ENCODE results near the gene GOT2. TPM values are rescaled to one million over a fixed set of nuclear protein-coding genes. Genes with fewer than 3 reads are reported as not detected.
"Not testable (repeated sequence)": the region's sequence is repeated elsewhere in the genome, so short reads cannot be mapped to it uniquely, and the experiment has no call there.

Gene GOT2
- total RNA-seq (10 to 100 TPM; 31.9 to 32.7 TPM), polyA plus RNA-seq (10 to 100 TPM; 20.4 to 25.3 TPM)
- long read RNA-seq, donor 1, transcript GOT2-201 (10 exons, 2,462 nt) = major isoform, 167 of 190 reads
- long read RNA-seq, donor 1, partial matches to known transcripts = 15 of 190 reads
- long read RNA-seq, donor 1, other reads (novel, unspliced or antisense) = 8 of 190 reads
- long read RNA-seq, donor 2, transcript GOT2-201 (10 exons, 2,462 nt) = major isoform, 20 of 25 reads
- long read RNA-seq, donor 2, partial matches to known transcripts = 5 of 25 reads
- long read RNA-seq, donor 2, other reads (novel, unspliced or antisense) = 0 of 25 reads

DNA sequence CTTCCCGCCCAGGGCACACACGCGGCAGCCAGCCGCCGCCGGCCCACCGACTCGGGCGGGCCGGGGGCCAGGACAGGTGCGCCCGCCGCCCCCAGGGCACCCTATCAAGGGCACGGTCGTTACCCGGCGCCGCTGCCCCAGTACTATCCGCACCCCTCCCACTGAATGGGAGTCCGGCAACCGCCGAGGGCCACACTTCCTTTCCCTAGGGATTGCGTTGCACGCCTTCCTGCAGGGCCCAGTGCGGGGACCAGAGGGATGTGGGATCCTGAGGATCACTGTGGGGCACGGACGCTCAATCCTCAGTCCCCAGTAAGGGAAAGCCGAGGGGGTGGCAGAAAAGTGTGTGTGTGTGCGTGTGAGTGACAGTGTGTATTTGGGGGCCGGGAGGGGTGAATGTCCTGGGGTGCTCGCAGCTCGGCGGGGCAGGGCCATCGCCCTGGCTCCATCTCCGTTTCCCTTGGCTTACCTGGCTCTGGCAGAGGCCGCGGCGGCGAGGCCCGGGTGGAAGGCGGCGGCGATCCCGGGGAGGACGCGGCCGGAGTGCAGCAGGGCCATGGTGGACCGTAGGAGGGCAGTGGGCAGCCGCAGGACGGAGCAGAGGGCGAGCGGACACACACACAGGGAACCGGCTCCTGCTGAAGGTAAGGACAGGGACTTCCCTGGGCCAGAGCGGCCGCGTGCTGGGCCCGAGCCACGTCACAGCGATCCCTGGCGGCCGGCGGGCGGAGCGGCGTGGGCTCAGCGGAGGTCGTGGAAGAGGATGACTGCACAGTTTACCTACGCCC is at the start of gene GOT2:
Gene GOT2, minus strand, starts transcription at position 646 of the 788 bp plus-strand sequence. Its CDS starts 88 bp downstream, at position 558.
- Histone ChIP-seq H3K27me3 (ENCODE audit: control insufficient read depth in 1 of 2, insufficient read depth in 2 of 2, low read length in 1 of 2) (no peaks in the 10 kb centered on the region), H3K9me3 (ENCODE audit: control insufficient read depth, low read length) (no peaks in the 10 kb centered on the region), H3K4me3 (ENCODE audit: low read length in 2 of 2) (peak within 1 kb of the TSS; percentile 20 to 32), H3K36me3 (ENCODE audit: control insufficient read depth in 1 of 2, insufficient read depth in 2 of 2, low read length in 1 of 2) (no peaks in the 10 kb centered on the region), H3K4me1 (ENCODE audit: control insufficient read depth in 1 of 2, insufficient read depth in 2 of 2, low read length in 2 of 2) (no peaks in the 10 kb centered on the region), H3K27ac (ENCODE audit: low read depth in 1 of 2, low read length in 2 of 2) (peak within 1 kb of the TSS in 1 of 2 donors; percentile 1)
- 0% methylated on average over 66 to 68 of the region's 68 CpGs for WGBS, 2 donors
- intact Hi-C loops (cut with DNase I) = loop anchor here (5.0 to 10.0 kb wide), 4 partner anchors 52 to 342 kb away; partner anchors contain the start of genes SETD6 (in 2 of the 2), SLC38A7 (in 2 of the 2), CNOT1 (in 1 of the 2) and GINS3 (in 1 of the 2)
- DNase-seq = peak; percentile 87 to 92
- peak; percentile 94 for ATAC-seq (ENCODE audit: low FRiP score)

DNA sequence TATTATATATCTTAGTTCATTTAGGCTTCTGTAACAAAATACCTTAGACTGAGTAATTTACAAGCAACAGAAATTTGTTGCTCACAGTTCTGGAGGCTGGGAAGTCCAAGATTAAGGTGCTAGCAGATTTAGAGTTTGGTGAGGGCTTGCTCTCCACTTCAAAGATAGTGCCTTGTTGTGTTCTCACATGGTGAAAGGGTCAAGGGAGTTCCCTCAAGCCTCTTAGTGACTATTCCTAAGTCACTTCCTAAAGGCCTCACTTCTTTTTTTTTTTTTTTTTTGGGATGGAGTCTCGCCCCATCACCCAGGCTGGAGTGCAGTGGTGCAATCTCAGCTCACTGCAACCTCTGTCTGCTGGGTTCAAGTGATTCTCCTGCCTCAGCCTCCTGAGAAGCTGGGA is 45.2 kb upstream of the GOT2 start:
- ATAC-seq (ENCODE audit: low FRiP score) = not testable (repeated sequence)

DNA sequence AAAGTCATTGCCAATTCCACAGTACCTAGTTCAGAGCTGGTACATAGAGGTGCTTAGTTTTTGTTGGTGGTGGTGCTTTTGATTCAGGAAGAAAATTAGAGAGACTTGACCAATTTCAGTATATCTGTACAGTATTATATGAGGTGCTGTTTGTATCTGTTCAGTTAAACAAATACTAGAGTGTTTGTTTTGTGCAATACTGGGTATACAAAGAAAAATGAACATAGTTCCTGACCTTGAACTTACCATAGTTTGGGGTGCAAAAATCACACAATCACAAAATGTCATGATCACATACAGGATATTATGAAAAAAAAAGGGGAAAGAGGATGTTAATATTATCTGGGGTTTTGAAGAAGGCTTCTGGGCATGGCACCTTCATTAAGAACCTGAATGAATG is 39.8 kb upstream of the GOT2 start:
- no peak overlapping the region for H3K4me3 ChIP-seq (ENCODE audit: low read length in 2 of 2)
- no peaks in the 10 kb centered on the region for H3K4me1 ChIP-seq (ENCODE audit: control insufficient read depth in 1 of 2, insufficient read depth in 2 of 2, low read length in 2 of 2)
- no peak overlapping the region for H3K27ac ChIP-seq (ENCODE audit: low read depth in 1 of 2, low read length in 2 of 2)
- ATAC-seq (ENCODE audit: low FRiP score) (no peak), DNase-seq (no peak)
- H3K9me3 ChIP-seq (ENCODE audit: control insufficient read depth, low read length) = no peaks in the 10 kb centered on the region
- no peaks in the 10 kb centered on the region for H3K36me3 ChIP-seq (ENCODE audit: control insufficient read depth in 1 of 2, insufficient read depth in 2 of 2, low read length in 1 of 2)
- no peaks in the 10 kb centered on the region for H3K27me3 ChIP-seq (ENCODE audit: control insufficient read depth in 1 of 2, insufficient read depth in 2 of 2, low read length in 1 of 2)
- intact Hi-C loops (cut with DNase I) = no loop called here

More for the DNA sequence above, 45.2 kb upstream of the GOT2 start:
- H3K27me3 ChIP-seq (ENCODE audit: control insufficient read depth in 1 of 2, insufficient read depth in 2 of 2, low read length in 1 of 2); H3K9me3 ChIP-seq (ENCODE audit: control insufficient read depth, low read length); H3K4me3 ChIP-seq (ENCODE audit: low read length in 2 of 2); intact Hi-C loops (cut with DNase I); H3K36me3 ChIP-seq (ENCODE audit: control insufficient read depth in 1 of 2, insufficient read depth in 2 of 2, low read length in 1 of 2); DNase-seq; H3K4me1 ChIP-seq (ENCODE audit: control insufficient read depth in 1 of 2, insufficient read depth in 2 of 2, low read length in 2 of 2); H3K27ac ChIP-seq (ENCODE audit: low read depth in 1 of 2, low read length in 2 of 2): not testable (repeated sequence)
- WGBS, 2 donors = 98 to 100% methylated on average over 1 of the region's 1 CpG

DNA sequence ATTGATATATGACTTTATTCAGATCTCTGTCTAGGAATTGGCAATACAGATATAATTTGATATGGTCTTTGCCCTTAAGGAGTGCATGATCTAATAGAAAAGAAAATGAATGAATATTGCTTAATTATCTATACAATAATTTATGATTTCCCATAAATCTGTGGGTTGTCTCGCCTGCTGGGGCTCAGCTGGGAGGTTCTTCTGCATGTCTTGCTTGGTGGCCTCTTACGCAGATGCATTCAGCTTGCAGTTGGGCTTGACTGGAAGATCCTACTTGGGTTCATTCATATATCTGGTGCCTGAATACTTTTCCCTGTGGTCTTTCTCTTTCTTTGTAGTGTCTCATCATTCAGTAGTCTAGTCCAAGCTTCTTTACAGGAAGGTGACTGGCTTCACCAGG is 34.0 kb upstream of the GOT2 start:
- intact Hi-C loops (cut with DNase I) = no loop called here
- Histone ChIP-seq H3K4me1 (ENCODE audit: control insufficient read depth in 1 of 2, insufficient read depth in 2 of 2, low read length in 2 of 2) (no peaks in the 10 kb centered on the region), H3K27ac (ENCODE audit: low read depth in 1 of 2, low read length in 2 of 2) (no peak overlapping the region), H3K36me3 (ENCODE audit: control insufficient read depth in 1 of 2, insufficient read depth in 2 of 2, low read length in 1 of 2) (no peaks in the 10 kb centered on the region), H3K9me3 (ENCODE audit: control insufficient read depth, low read length) (no peaks in the 10 kb centered on the region), H3K27me3 (ENCODE audit: control insufficient read depth in 1 of 2, insufficient read depth in 2 of 2, low read length in 1 of 2) (no peaks in the 10 kb centered on the region), H3K4me3 (ENCODE audit: low read length in 2 of 2) (no peak overlapping the region)
- ATAC-seq (ENCODE audit: low FRiP score) (no peak), DNase-seq (no peak)
- 47 to 72% methylated on average over 2 of the region's 2 CpGs for WGBS, 2 donors

- no peak for ATAC-seq (ENCODE audit: low FRiP score)
- Histone ChIP-seq H3K4me1 (ENCODE audit: control insufficient read depth in 1 of 2, insufficient read depth in 2 of 2, low read length in 2 of 2) (no peaks in the 10 kb centered on the region), H3K27me3 (ENCODE audit: control insufficient read depth in 1 of 2, insufficient read depth in 2 of 2, low read length in 1 of 2) (no peaks in the 10 kb centered on the region), H3K9me3 (ENCODE audit: control insufficient read depth, low read length) (no peaks in the 10 kb centered on the region), H3K36me3 (ENCODE audit: control insufficient read depth in 1 of 2, insufficient read depth in 2 of 2, low read length in 1 of 2) (no peaks in the 10 kb centered on the region), H3K27ac (ENCODE audit: low read depth in 1 of 2, low read length in 2 of 2) (no peak overlapping the region), H3K4me3 (ENCODE audit: low read length in 2 of 2) (no peak overlapping the region)
- intact Hi-C loops (cut with DNase I) = no loop called here
- no peak for DNase-seq
- 79 to 82% methylated on average over 2 of the region's 2 CpGs for WGBS, 2 donors
Measured at GRCh38 chr16:58767581-58767980, 33.5 kb upstream of the GOT2 start.

DNA sequence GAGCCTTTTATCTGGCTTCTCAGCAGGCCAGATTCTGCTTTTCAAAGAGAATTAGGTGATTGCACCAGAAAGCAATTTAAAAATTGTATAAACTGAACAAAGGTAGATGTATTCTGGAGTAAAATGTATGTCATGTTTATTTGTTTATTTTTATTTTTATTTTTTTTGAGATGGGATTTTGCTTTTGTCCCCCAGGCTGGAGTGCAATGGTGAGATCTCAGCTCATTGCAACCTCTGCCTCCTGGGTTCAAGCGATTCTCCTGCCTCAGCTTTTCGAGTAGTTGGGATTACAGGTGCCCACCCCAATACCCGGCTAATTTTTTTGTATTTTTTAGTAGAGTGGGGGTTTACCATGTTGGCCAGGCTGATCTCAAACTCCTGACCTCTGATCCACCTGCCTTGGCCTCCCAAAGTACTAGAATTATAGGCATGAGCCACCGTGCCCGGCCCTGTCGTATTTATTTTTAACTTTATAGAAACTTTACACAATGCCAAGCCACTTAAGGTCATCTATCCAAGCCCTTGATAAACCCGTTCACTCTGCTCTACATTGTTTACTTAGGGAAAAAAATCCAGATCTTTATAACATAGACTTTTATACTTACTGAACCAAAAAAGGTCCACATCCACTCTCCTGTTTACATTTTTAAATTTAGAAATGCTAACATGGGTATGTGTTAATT is 22.7 kb upstream of the GOT2 start:
- H3K4me1 ChIP-seq (ENCODE audit: control insufficient read depth in 1 of 2, insufficient read depth in 2 of 2, low read length in 2 of 2) = no peaks in the 10 kb centered on the region
- no peak overlapping the region for H3K27ac ChIP-seq (ENCODE audit: low read depth in 1 of 2, low read length in 2 of 2)
- DNase-seq (no peak), ATAC-seq (ENCODE audit: low FRiP score) (no peak)
- H3K4me3 ChIP-seq (ENCODE audit: low read length in 2 of 2) = no peak overlapping the region
- H3K9me3 ChIP-seq (ENCODE audit: control insufficient read depth, low read length) = no peaks in the 10 kb centered on the region
- H3K27me3 ChIP-seq (ENCODE audit: control insufficient read depth in 1 of 2, insufficient read depth in 2 of 2, low read length in 1 of 2) = no peaks in the 10 kb centered on the region
- no peaks in the 10 kb centered on the region for H3K36me3 ChIP-seq (ENCODE audit: control insufficient read depth in 1 of 2, insufficient read depth in 2 of 2, low read length in 1 of 2)
- 37 to 43% methylated on average over 7 of the region's 7 CpGs for WGBS, 2 donors
- intact Hi-C loops (cut with DNase I) = loop anchor here (2.0 to 10.0 kb wide), 4 partner anchors 78 to 422 kb away; no protein-coding TSS in a partner anchor

DNA sequence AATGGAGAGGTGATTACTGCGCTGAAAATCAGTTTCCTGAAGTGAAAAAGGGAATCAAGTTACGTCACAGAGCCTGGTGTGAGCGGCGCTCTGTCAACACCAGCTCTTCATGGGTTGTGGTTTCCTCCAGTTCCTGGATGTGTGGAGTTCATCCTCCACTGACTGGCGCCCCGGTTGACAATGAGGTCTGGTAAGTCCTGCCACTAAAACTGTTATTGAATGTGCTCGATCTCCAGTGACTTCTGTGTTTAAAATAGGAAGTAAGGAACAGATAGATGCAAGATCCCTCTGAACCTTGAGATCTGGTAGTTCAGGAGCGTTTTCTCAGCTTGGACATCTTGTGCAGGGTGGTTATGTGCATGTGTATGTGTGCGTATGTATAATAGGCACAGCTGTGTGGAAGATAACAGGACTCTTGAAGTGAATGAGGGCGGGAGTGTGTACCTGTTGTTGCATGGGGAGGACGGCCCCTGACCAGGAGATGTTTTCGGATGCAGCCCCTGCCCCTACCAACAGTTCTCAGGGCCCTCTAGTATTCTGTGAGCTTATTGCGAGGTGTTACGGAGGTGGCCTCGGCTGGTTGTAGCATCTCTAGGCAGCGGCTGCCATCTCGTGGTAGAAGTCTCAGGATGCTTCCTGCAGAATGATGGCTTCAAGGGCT is 22.0 kb upstream of the GOT2 start:
- ATAC-seq (ENCODE audit: low FRiP score) (peak; percentile 84), DNase-seq (peak; percentile 76 to 86)
- H3K9me3 ChIP-seq (ENCODE audit: control insufficient read depth, low read length) = no peaks in the 10 kb centered on the region
- H3K27ac ChIP-seq (ENCODE audit: low read depth in 1 of 2, low read length in 2 of 2) = no peak overlapping the region
- WGBS, 2 donors = 32 to 37% methylated on average over 17 of the region's 17 CpGs
- H3K27me3 ChIP-seq (ENCODE audit: control insufficient read depth in 1 of 2, insufficient read depth in 2 of 2, low read length in 1 of 2) = no peaks in the 10 kb centered on the region
- intact Hi-C loops (cut with DNase I) = loop anchor here (2.0 to 10.0 kb wide), 4 partner anchors 77 to 421 kb away; no protein-coding TSS in a partner anchor
- no peaks in the 10 kb centered on the region for H3K36me3 ChIP-seq (ENCODE audit: control insufficient read depth in 1 of 2, insufficient read depth in 2 of 2, low read length in 1 of 2)
- H3K4me3 ChIP-seq (ENCODE audit: low read length in 2 of 2) = no peak overlapping the region
- H3K4me1 ChIP-seq (ENCODE audit: control insufficient read depth in 1 of 2, insufficient read depth in 2 of 2, low read length in 2 of 2) = no peaks in the 10 kb centered on the region

DNA sequence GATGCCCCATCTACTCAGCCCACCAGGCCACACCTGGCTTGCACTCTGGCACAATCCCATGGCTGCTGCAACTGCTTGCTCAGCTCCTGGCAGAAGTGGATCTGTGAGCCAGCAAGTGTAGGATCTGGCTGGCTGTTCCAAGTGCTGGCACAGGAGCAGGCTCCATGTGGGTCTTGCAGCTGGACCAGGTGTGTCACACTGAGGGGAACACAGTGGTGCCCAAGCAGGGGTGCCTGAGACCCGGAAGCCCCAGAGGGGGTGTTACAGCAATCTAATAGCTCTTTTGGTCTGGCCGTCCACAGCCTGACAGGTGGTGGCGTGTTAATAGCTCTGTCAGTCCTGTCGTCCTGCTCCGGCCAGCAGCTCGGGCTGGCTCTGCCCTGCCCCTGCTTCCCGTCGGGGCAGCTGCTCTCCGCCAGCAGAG is 19.6 kb upstream of the GOT2 start:
- H3K4me1 ChIP-seq (ENCODE audit: control insufficient read depth in 1 of 2, insufficient read depth in 2 of 2, low read length in 2 of 2) = no peaks in the 10 kb centered on the region
- no peak overlapping the region for H3K4me3 ChIP-seq (ENCODE audit: low read length in 2 of 2)
- 38 to 49% methylated on average over 9 of the region's 9 CpGs for WGBS, 2 donors
- intact Hi-C loops (cut with DNase I) = loop anchor here in 1 of 2 donors (10.0 kb wide), 1 partner anchor 419 kb away; no protein-coding TSS in a partner anchor
- H3K36me3 ChIP-seq (ENCODE audit: control insufficient read depth in 1 of 2, insufficient read depth in 2 of 2, low read length in 1 of 2) = no peaks in the 10 kb centered on the region
- no peak for ATAC-seq (ENCODE audit: low FRiP score)
- H3K27me3 ChIP-seq (ENCODE audit: control insufficient read depth in 1 of 2, insufficient read depth in 2 of 2, low read length in 1 of 2) = no peaks in the 10 kb centered on the region
- no peak for DNase-seq
- H3K27ac ChIP-seq (ENCODE audit: low read depth in 1 of 2, low read length in 2 of 2) = no peak overlapping the region
- no peaks in the 10 kb centered on the region for H3K9me3 ChIP-seq (ENCODE audit: control insufficient read depth, low read length)
